Smooth muscle cell (in vitro differentiated cells): ENCODE results near the gene PFDN1. TPM values are rescaled to one million over a fixed set of nuclear protein-coding genes. Genes with fewer than 3 reads are reported as not detected.

Source experiments
- DNase-seq: peaks from one replicate; lab custom pipeline; 2025; ENCODE audit not compliant: unreplicated experiment; lab: John Stamatoyannopoulos, UW
- H2AFZ ChIP-seq: fragments of 200-600 bp; sonication (generic); 2 replicates; pipeline ENCODE4 v1.6.0; 2016; ENCODE audit warnings: antibody characterized with exemption, low read depth, mild to moderate bottlenecking
- H3F3A ChIP-seq: fragments of 200-600 bp; sonication (generic); 2 replicates; pipeline ENCODE4 v1.6.0; 2017; ENCODE audit warnings: antibody characterized with exemption, low read depth
- H3K27ac ChIP-seq: fragments of 200-600 bp; sonication (generic); 2 replicates; pipeline ENCODE4 v1.5.1; 2016; ENCODE audit warnings: low read depth, mild to moderate bottlenecking
- H3K27me3 ChIP-seq: fragments of 200-600 bp; sonication (generic); 2 replicates; pipeline ENCODE4 v1.6.1; 2016; ENCODE audit warnings: low read depth, mild to moderate bottlenecking
- H3K36me3 ChIP-seq: fragments of 200-600 bp; sonication (generic); 2 replicates; pipeline ENCODE4 v1.5.1; 2016; ENCODE audit warnings: low read depth
- H3K4me1 ChIP-seq: fragments of 200-600 bp; sonication (generic); 2 replicates; pipeline ENCODE4 v1.5.1; 2016; ENCODE audit warnings: low read depth
- H3K4me2 ChIP-seq: fragments of 200-600 bp; sonication (generic); 2 replicates; pipeline ENCODE4 v1.6.0; 2016; ENCODE audit warnings: mild to moderate bottlenecking
- H3K4me3 ChIP-seq: fragments of 200-600 bp; sonication (generic); 2 replicates; pipeline ENCODE4 v1.5.1; 2016; ENCODE audit warnings: mild to moderate bottlenecking
- H3K79me2 ChIP-seq: fragments of 200-600 bp; sonication (generic); 2 replicates; pipeline ENCODE4 v1.6.0; 2016; ENCODE audit warnings: low read depth, mild to moderate bottlenecking
- H3K9ac ChIP-seq: fragments of 200-600 bp; sonication (generic); 2 replicates; pipeline ENCODE4 v1.6.0; 2016; ENCODE audit warnings: low read depth
- H3K9me3 ChIP-seq: fragments of 200-600 bp; sonication (generic); replicated peaks from 2 replicates; pipeline ENCODE4 v1.5.1; 2016; ENCODE audit warnings: low read depth
- H4K20me1 ChIP-seq: fragments of 200-600 bp; sonication (generic); 2 replicates; pipeline ENCODE4 v1.6.0; 2016; ENCODE audit warnings: low read depth
- WGBS: methylation state at CpG from one replicate; pipeline ENCODE4 v1.1.7; 2016; ENCODE audit warnings: low lambda C conversion rate; 5-methylcytosine and 5-hydroxymethylcytosine counted together
- polyA plus RNA-seq: library from polyadenylated mRNA; unstranded; fragments of >200 nt; fragmentation: Nextera tagmentation; extraction: Ambion mirVana; gene quantifications from 2 replicates; pipeline ENCODE4 v1.2.1, GENCODE V29; 2016
- total RNA-seq: library from RNA; depleted of rRNA; stranded (reverse); fragments of >200 nt; gene quantifications from 2 replicates; pipeline ENCODE4 v1.2.3, GENCODE V29; 2014
- TF ChIP-seq, protein P1 (sequence below): fragments of 200-600 bp; sonication (generic); IDR thresholded peaks from 2 replicates; pipeline ENCODE4 v1.5.1; 2017; ENCODE audit warnings: borderline replicate concordance, mild to moderate bottlenecking, antibody characterized with exemption; ENCODE audit not compliant: insufficient read depth, poor library complexity, severe bottlenecking

PFDN1 gene
- total and polyA plus RNA-seq, 2 experiments from 2014 or later = 145 to 154 TPM

DNA sequence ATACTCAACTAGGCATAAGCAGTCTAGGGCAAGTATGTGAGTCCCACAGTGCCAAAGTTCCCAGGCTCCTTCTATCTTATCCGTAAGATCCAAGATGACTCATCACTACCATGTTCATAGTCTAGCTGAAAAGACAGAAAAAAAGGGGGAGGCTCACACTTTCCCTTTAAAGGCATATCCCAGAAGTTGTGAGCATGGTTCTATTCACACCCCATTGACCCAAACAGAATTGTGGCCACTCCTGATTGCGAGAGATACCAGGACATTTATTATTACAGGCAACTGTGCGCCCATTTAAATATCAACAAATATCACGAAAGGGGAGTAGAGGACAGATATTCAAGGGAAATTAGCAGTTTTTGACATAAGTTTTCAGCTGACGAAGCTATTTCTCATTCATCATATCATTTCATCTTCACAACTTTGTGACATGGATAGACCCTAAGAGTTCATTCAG lies 8.1 kb upstream of the PFDN1 start:
- no peak for DNase-seq
- 63% methylated on average over 5 of the region's 5 CpGs for WGBS
- peaks cover 21% of the 10 kb centered on the region for H3F3A ChIP-seq
- H2AFZ ChIP-seq = no peak overlapping the region
- H3K27ac ChIP-seq = peak overlapping the region; percentile 84
- no peaks in the 10 kb centered on the region for H4K20me1 ChIP-seq
- H3K79me2 ChIP-seq = no peaks in the 10 kb centered on the region
- H3K4me2 ChIP-seq = peak overlapping the region; percentile 65
- TF ChIP-seq, protein P1, sequence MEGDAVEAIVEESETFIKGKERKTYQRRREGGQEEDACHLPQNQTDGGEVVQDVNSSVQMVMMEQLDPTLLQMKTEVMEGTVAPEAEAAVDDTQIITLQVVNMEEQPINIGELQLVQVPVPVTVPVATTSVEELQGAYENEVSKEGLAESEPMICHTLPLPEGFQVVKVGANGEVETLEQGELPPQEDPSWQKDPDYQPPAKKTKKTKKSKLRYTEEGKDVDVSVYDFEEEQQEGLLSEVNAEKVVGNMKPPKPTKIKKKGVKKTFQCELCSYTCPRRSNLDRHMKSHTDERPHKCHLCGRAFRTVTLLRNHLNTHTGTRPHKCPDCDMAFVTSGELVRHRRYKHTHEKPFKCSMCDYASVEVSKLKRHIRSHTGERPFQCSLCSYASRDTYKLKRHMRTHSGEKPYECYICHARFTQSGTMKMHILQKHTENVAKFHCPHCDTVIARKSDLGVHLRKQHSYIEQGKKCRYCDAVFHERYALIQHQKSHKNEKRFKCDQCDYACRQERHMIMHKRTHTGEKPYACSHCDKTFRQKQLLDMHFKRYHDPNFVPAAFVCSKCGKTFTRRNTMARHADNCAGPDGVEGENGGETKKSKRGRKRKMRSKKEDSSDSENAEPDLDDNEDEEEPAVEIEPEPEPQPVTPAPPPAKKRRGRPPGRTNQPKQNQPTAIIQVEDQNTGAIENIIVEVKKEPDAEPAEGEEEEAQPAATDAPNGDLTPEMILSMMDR = no peak
- peaks cover 10% of the 10 kb centered on the region for H3K4me1 ChIP-seq
- H3K9ac ChIP-seq = no peak overlapping the region
- H3K4me3 ChIP-seq = no peak overlapping the region
- H3K36me3 ChIP-seq = no peaks in the 10 kb centered on the region
- H3K9me3 ChIP-seq = no peaks in the 10 kb centered on the region
- H3K27me3 ChIP-seq = no peaks in the 10 kb centered on the region

DNA sequence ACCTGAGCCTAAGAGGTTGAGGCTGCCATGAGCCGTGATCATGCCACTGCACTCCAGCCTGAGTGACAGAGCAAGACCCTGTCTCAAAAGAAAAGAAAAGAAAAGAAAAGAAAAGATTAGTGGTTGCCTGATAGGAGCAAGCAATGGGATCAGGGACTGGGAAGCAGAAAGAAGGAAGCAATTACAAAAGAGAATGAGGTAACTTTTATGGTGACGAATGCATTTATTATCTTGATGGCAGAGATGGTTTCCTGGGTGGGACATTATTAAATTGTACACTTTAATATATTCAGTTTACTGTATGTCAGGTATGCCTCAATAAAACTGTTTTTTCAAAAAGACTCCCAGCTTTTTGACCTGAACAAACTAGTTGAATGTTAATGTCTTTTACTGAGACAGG lies 7.5 kb upstream of the PFDN1 start:
- TF ChIP-seq, protein P1 = no peak
- peak overlapping the region; percentile 84 for H3K27ac ChIP-seq
- H3K27me3 ChIP-seq = no peaks in the 10 kb centered on the region
- no peak overlapping the region for H3K9ac ChIP-seq
- H3K4me3 ChIP-seq = no peak overlapping the region
- 68% methylated on average over 2 of the region's 2 CpGs for WGBS
- H3K4me2 ChIP-seq = peak overlapping the region; percentile 65
- H4K20me1 ChIP-seq = no peaks in the 10 kb centered on the region
- H3K79me2 ChIP-seq = no peaks in the 10 kb centered on the region
- no peaks in the 10 kb centered on the region for H3K9me3 ChIP-seq
- peaks cover 10% of the 10 kb centered on the region for H3K4me1 ChIP-seq
- DNase-seq = no peak
- H2AFZ ChIP-seq = peak overlapping the region; percentile 14
- no peaks in the 10 kb centered on the region for H3K36me3 ChIP-seq
- peaks cover 21% of the 10 kb centered on the region for H3F3A ChIP-seq

GRCh38 chr5:140309706-140310249 lies 6.9 kb upstream of the PFDN1 start:
- H2AFZ ChIP-seq = peak overlapping the region; percentile 10
- no peaks in the 10 kb centered on the region for H3K27me3 ChIP-seq
- H3K79me2 ChIP-seq = no peaks in the 10 kb centered on the region
- H3F3A ChIP-seq = peaks cover 21% of the 10 kb centered on the region
- peak overlapping the region; percentile 65 for H3K4me2 ChIP-seq
- no peaks in the 10 kb centered on the region for H4K20me1 ChIP-seq
- H3K9me3 ChIP-seq = no peaks in the 10 kb centered on the region
- 100% methylated on average over 3 of the region's 3 CpGs for WGBS
- H3K27ac ChIP-seq = peak overlapping the region; percentile 84
- no peaks in the 10 kb centered on the region for H3K36me3 ChIP-seq
- no peak overlapping the region for H3K9ac ChIP-seq
- TF ChIP-seq, protein P1 = no peak
- H3K4me3 ChIP-seq = no peak overlapping the region
- peaks cover 10% of the 10 kb centered on the region for H3K4me1 ChIP-seq
- no peak for DNase-seq

DNA sequence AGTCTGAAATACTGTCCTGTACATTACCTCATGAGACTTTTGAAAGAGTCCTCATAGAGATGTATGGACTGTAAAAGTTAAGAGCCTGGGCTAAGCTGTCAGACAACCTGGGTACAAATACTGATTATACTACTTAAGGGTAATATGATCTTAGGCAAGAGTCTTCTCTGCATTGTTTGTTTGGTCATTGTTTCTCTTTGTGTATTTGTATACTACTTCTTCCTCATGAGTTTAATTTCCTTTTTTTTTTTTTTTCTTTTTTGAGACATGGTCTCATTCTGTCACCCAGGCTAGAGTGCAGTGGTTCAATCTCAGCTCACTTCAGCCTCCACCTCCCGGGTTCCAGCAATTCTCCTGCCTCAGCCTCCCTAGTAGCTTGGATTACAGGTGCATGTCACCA lies 2.6 kb upstream of the PFDN1 start:
- no peaks in the 10 kb centered on the region for H3K9me3 ChIP-seq
- H3K27ac ChIP-seq = no peak overlapping the region
- no peaks in the 10 kb centered on the region for H4K20me1 ChIP-seq
- no peak overlapping the region for H3K4me2 ChIP-seq
- TF ChIP-seq, protein P1 = no peak
- H2AFZ ChIP-seq = no peak overlapping the region
- WGBS = 100% methylated on average over 1 of the region's 1 CpG
- H3F3A ChIP-seq = peaks cover 11% of the 10 kb centered on the region
- H3K9ac ChIP-seq = no peak overlapping the region
- no peaks in the 10 kb centered on the region for H3K36me3 ChIP-seq
- DNase-seq = no peak
- H3K79me2 ChIP-seq = peaks cover 24% of the 10 kb centered on the region
- no peak overlapping the region for H3K4me3 ChIP-seq
- peaks cover 24% of the 10 kb centered on the region for H3K4me1 ChIP-seq
- no peaks in the 10 kb centered on the region for H3K27me3 ChIP-seq
